HL-60 (cell line): ENCODE results near the gene UTP4.

Experiments used
- DNase-seq, 2 experiments: peaks; one replicate each; pipeline ENCODE4 v3.0.0-alpha.2; 2010 to 2020; ENCODE audit warnings: low read depth in 1 of 2, low spot score in 1 of 2
- H3K27ac ChIP-seq: fragments of 250-450 bp; sonication (Bioruptor Pico); replicated peaks from 2 replicates; pipeline ENCODE4 v1.5.1; 2020; ENCODE audit warnings: mild to moderate bottlenecking, moderate library complexity
- H3K27me3 ChIP-seq: fragments of 250-450 bp; sonication (Bioruptor Pico); 2 replicates; pipeline ENCODE4 v1.5.1; 2021; ENCODE audit warnings: mild to moderate bottlenecking, moderate library complexity; ENCODE audit not compliant: insufficient read depth, poor library complexity, severe bottlenecking
- H3K4me3 ChIP-seq: replicated peaks from 2 replicates; pipeline ENCODE4 v1.5.1; 2011; ENCODE audit warnings: mild to moderate bottlenecking, control low read depth, low read length; ENCODE audit not compliant: insufficient read depth
- GABPA ChIP-seq: IDR thresholded peaks from 2 replicates; pipeline ENCODE4 v1.6.1; 2012; ENCODE audit warnings: low read depth
- POLR2AphosphoS5 ChIP-seq: IDR thresholded peaks from 2 replicates; pipeline ENCODE4 v1.6.1; 2012; ENCODE audit warnings: low read depth
- SPI1 ChIP-seq: IDR thresholded peaks from 2 replicates; pipeline ENCODE4 v1.6.1; 2012; ENCODE audit warnings: low read depth, mild to moderate bottlenecking, borderline replicate concordance
- TF ChIP-seq, protein P1 (sequence below): IDR thresholded peaks from 2 replicates; pipeline ENCODE4 v1.6.1; 2012; ENCODE audit warnings: low read depth; ENCODE audit not compliant: insufficient replicate concordance
- TF ChIP-seq, protein P2 (sequence below): IDR thresholded peaks from one replicate; pipeline ENCODE4 v1.5.1; 2011; ENCODE audit warnings: low read length, control low read depth, inconsistent platforms; ENCODE audit not compliant: insufficient read depth

UTP4 gene

DNA sequence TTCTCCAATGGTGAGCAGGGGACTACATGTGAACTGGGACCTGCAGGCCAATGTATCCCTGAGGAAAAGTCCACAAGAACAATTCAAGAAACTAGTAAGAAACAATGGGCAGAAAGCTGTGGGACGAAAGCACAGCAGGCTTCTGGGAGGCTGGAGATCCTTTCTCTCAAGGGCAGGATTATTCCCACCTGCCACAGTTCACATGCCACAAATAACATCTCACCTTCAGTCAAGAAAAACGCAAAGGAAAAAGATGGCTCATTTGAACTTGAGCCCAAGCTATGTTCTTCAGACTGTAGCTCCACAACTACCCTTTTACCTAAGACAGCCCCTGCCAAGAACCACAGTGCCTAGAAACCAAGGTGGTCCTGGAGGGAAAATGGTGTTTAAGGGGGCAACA, 14.0 kb upstream of the UTP4 start:
- no peak for TF ChIP-seq SPI1
- no peak for TF ChIP-seq POLR2AphosphoS5
- TF ChIP-seq, protein P1, sequence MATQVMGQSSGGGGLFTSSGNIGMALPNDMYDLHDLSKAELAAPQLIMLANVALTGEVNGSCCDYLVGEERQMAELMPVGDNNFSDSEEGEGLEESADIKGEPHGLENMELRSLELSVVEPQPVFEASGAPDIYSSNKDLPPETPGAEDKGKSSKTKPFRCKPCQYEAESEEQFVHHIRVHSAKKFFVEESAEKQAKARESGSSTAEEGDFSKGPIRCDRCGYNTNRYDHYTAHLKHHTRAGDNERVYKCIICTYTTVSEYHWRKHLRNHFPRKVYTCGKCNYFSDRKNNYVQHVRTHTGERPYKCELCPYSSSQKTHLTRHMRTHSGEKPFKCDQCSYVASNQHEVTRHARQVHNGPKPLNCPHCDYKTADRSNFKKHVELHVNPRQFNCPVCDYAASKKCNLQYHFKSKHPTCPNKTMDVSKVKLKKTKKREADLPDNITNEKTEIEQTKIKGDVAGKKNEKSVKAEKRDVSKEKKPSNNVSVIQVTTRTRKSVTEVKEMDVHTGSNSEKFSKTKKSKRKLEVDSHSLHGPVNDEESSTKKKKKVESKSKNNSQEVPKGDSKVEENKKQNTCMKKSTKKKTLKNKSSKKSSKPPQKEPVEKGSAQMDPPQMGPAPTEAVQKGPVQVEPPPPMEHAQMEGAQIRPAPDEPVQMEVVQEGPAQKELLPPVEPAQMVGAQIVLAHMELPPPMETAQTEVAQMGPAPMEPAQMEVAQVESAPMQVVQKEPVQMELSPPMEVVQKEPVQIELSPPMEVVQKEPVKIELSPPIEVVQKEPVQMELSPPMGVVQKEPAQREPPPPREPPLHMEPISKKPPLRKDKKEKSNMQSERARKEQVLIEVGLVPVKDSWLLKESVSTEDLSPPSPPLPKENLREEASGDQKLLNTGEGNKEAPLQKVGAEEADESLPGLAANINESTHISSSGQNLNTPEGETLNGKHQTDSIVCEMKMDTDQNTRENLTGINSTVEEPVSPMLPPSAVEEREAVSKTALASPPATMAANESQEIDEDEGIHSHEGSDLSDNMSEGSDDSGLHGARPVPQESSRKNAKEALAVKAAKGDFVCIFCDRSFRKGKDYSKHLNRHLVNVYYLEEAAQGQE = no peak
- TF ChIP-seq, protein P2, sequence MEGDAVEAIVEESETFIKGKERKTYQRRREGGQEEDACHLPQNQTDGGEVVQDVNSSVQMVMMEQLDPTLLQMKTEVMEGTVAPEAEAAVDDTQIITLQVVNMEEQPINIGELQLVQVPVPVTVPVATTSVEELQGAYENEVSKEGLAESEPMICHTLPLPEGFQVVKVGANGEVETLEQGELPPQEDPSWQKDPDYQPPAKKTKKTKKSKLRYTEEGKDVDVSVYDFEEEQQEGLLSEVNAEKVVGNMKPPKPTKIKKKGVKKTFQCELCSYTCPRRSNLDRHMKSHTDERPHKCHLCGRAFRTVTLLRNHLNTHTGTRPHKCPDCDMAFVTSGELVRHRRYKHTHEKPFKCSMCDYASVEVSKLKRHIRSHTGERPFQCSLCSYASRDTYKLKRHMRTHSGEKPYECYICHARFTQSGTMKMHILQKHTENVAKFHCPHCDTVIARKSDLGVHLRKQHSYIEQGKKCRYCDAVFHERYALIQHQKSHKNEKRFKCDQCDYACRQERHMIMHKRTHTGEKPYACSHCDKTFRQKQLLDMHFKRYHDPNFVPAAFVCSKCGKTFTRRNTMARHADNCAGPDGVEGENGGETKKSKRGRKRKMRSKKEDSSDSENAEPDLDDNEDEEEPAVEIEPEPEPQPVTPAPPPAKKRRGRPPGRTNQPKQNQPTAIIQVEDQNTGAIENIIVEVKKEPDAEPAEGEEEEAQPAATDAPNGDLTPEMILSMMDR = no peak
- TF ChIP-seq GABPA = no peak
- Histone ChIP-seq H3K27ac (no peak overlapping the region), H3K4me3 (no peak overlapping the region), H3K27me3 (no peaks in the 10 kb centered on the region)
- DNase-seq = no peak

DNA sequence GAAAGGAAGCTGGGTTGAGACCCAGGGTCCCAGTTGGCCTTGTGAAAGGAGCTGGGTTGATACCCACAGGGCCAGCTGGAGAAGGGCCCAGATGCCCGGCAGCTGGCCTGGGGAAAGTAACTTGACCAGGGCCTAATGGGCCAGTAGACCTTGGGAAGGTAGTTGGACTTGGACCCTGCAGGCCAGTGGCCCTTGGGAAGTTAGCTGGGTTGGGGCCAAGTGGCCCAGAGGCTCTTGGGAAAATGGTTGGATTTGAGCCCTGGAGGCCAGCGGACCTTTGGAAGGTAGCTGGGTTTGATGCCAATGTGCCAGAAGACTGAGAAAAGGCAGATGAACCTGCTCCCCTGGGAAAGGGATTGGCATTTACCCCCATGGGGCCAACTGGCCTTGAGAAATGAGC, 13.5 kb upstream of the UTP4 start:
- Histone ChIP-seq H3K27me3 (no peaks in the 10 kb centered on the region), H3K27ac (no peak overlapping the region), H3K4me3 (no peak overlapping the region)
- no peak for DNase-seq
- no peak for TF ChIP-seq POLR2AphosphoS5
- TF ChIP-seq, protein P2 = no peak
- no peak for TF ChIP-seq GABPA
- TF ChIP-seq, protein P1 = no peak
- TF ChIP-seq SPI1 = no peak

DNA sequence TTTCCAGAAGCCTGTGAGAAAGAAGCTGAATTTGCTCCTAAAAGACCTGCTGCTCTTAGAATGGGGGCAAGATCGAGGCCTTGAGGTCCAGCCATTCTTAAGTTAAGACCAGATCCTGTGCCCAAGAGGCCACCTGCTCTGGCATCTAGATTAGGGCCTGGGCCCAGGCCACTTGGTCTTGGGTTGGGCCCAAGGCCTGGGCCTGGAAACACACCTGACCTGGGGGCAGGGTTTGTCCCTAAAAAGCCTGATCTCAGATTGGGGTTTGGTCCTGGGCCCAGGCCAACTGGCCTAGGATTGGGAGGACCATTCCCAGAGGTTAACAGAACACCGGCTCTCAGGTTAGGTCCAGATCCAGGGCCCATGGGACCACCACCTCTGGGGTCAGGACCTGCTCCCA, 12.9 kb upstream of the UTP4 start:
- TF ChIP-seq, protein P2 = no peak
- no peak for TF ChIP-seq GABPA
- TF ChIP-seq POLR2AphosphoS5 = no peak
- no peak for TF ChIP-seq SPI1
- TF ChIP-seq, protein P1 = no peak
- H3K27ac ChIP-seq = no peak overlapping the region
- no peak overlapping the region for H3K4me3 ChIP-seq
- DNase-seq = no peak
- H3K27me3 ChIP-seq = no peaks in the 10 kb centered on the region
